ENCODE results near the gene ZNF80.

ZNF80 gene

DNA sequence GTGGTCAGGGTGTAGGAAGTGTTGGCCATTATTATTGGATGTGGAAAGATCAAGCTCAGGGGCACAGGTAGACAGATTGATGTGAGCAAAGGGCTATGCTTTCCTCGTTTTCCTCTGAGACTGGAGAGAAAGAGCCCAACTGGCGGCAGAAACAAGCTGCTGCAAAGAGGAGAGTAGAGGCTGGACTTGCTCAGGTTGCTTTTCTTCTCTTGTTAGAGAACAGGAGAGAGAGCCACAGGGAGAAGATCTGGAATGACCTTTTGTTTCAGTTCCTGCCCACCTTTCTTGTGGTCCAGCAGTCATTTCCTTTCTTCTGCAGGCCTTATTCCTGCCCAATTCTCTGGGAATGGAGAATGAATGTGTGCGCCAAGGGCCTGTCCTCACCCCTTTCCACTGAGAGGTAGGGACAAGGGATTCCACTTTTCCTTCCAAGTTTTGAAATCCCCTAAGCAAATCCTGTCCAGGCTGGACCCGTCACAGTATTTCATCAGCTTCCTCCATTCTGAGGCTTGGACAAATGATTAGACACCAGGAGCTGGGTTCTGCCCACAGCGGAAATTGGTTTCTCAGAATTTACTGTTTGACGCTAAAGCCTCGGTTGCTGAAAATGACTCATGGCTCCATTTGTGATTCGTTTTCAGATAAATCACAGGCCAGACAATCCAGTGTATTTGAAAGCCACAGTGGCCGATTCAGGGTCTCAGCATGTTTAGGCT is 16.1 kb downstream of the ZNF80 start:
- in situ Hi-C loops (cut with HindIII; ENCODE audit: low sequenced_read_pairs) = no loop called here

DNA sequence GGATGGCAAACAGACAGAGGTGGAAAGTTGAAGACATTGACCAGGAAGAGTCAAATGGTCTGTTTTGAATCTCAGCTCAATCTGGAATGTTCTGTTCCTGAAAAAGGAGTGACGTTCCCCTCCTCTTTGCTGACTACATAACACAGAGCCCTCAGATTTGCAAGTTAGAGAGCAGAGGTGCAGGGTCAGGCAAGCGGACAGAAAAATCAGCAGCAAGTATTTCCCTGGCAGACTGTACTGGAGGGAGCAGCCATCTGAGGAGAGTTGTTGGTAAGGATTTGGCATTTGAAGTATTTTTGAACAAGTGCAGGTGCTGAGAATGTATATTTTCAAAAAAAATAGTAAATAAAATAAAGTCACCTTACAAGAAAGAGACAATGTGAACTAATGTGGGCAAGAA is 17.6 kb downstream of the ZNF80 start:
- in situ Hi-C loops (cut with HindIII; ENCODE audit: low sequenced_read_pairs) = no loop called here

- in situ Hi-C loops (cut with HindIII; ENCODE audit: low sequenced_read_pairs) = no loop called here
Observed at GRCh38 chr3:114218578-114219185, 18.7 kb downstream of the ZNF80 start.

- in situ Hi-C loops (cut with HindIII; ENCODE audit: low sequenced_read_pairs) = no loop called here
Observed at GRCh38 chr3:114218006-114218405, 19.4 kb downstream of the ZNF80 start.

DNA sequence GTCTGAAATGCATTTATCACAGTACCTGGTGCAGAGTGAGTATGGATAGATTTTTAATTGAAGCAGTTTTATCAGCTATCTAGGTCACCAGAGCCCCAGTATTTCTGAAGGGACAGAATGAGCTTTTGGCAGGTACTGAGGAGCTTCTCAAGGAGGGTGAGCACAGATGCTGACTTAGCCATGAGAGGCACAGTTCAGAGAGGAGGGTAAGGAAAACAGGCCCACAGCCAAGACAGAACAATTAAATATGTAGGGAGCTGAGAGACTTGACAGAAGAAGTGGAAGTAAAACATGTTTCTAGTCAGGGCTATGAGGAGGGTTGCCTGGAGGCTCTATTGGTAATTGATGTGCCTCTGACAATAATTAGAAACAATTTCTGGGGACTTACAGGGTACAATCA is 20.1 kb downstream of the ZNF80 start:
- in situ Hi-C loops (cut with HindIII; ENCODE audit: low sequenced_read_pairs) = no loop called here

GRCh38 chr3:114216186-114216970 is 21.0 kb downstream of the ZNF80 start:
- in situ Hi-C loops (cut with HindIII; ENCODE audit: low sequenced_read_pairs) = no loop called here

DNA sequence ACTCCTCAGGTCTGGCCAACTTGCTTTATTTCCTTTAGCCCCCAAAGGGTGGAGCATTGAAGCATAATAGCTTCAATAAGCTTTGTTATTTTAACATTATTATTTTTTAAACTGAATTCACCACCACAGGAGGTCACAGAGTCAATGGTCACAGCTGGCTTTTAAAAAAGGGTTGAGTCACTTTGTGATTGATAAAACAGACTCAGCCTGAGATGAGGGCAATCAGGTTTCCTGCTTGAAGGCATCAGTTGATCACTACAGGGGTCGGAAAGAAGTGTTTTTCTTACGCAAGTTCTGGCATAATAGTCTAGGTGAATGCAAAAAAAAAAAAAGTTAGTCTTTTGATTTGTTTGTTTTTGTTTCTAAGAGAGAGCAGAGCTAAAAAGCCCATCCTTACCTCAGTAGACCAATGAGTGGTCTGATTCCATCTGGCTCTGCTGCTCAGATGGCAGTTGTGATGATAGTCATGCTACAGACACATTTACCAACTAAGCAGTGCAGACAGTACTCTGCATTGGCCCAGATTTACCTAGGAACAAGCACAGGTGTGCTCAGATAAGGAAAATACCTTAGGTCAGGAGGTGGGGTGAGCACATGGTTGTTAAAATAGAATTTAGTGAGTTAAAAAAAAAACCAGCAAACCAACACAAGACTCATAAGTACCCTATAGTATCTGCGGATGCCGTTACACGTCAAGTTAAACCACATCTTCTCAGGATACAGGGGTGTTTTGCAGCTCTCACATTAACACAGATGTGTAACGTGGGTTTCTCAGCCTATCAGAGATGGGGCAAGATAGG is 22.6 kb downstream of the ZNF80 start:
- in situ Hi-C loops (cut with HindIII; ENCODE audit: low sequenced_read_pairs) = no loop called here

DNA sequence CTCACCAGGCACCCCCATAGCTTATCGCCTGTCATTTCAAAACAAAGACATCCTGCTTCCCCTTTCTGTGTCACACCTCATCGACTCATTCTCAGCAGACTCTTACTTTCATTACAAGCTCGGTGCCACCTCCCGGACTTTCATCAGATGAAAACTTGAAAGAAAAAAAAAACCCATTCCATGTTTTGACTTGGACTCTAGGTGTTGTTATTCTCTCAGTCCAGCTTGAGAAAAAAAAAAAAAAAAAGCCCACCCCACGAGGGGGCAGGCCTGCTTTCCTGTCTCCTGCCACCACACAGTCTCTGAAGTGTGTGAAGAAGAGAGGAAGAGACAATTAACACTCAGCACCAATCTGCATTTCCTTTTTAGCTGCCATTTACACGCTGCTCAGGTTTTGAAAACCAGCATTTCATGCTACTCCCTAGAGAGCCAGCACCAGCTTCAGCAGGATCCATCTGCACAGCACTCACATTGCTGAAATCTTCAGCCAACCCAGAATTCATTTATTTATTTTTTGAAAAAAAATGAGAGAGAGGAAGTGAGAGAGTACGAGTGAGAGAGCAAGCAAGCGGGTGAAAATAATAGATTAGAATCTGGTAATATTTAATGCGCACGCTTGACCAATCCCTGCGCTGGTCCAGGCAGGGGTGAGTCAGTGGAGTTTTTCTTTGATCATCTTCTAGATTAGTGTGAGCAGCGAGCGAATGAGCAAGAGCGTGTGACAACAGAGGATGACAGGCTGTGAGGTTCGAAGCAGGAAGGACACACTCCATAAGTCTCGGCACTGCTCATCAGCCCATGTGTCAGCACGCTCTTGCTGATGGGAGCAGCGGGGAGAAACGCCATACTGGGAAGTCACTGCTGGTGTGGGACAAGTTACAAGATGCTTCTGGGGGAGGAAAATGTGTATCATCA is 23.5 kb downstream of the ZNF80 start:
- in situ Hi-C loops (cut with HindIII; ENCODE audit: low sequenced_read_pairs) = no loop called here

- in situ Hi-C loops (cut with HindIII; ENCODE audit: low sequenced_read_pairs) = no loop called here
Observed at GRCh38 chr3:114213292-114213626, 24.1 kb downstream of the ZNF80 start.

GRCh38 chr3:114212646-114213045 is 24.7 kb downstream of the ZNF80 start:
- in situ Hi-C loops (cut with HindIII; ENCODE audit: low sequenced_read_pairs) = no loop called here

DNA sequence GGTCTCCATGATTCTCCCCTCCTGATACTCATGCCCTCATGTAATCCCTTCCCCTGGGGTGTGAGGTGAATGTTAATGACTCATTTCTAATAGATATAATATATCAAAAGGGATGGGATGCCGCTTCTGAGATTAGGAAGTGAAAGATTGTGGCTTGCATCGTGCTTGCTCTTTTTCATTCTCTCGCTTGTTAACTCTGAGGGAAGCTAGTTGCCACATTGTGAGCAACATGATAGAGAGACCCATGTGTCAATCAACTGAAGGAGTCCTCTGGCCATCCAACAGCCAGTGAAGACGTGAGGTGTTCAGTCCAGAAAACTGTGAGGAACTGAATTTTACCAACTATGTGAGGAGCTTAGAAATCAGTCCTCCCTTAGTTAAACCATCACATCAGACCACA is 29.6 kb downstream of the ZNF80 start:
- in situ Hi-C loops (cut with HindIII; ENCODE audit: low sequenced_read_pairs) = no loop called here

GRCh38 chr3:114206342-114206741 is 31.0 kb downstream of the ZNF80 start:
- in situ Hi-C loops (cut with HindIII; ENCODE audit: low sequenced_read_pairs) = no loop called here

DNA sequence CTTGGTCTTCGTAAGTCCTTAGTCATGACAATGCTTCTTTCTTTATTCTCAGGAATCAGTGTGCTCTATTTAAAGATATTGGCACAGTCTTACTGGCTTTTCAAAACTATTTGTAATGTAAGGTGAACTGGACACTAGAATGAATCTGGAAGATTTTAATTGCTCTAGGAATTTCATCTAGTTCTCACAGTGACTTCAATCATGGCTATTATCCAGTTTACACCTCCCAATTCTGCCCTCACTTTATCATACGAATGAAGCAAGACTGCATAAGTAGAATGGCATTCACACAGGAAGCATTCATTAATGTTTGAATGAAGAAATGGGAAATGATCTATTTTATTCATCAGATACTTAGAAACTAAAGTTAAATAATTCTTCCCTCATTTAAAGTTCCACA is 31.8 kb downstream of the ZNF80 start:
- in situ Hi-C loops (cut with HindIII; ENCODE audit: low sequenced_read_pairs) = no loop called here

DNA sequence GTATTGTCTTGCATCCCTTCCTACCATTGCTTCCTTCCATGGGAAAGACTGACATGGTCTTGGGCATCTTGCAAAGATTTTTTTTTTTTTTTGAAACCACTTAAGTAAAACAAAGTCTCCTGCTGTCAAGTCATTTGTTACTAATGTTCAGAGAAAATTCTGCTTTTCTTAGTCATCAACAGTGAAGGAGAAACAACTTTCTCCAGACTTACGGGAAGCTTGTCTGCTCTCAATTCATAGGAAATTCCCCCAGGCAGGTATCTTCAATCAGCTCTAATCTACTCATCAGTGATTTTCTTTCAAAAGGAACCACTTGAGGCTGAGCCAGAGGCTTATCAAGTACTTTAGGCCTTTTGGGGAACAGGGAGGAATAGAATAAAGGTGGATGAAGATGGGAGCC is 42.6 kb downstream of the ZNF80 start:
- in situ Hi-C loops (cut with HindIII; ENCODE audit: low sequenced_read_pairs) = no loop called here

GRCh38 chr3:114192136-114192535 is 45.2 kb downstream of the ZNF80 start:
- in situ Hi-C loops (cut with HindIII; ENCODE audit: low sequenced_read_pairs) = no loop called here

- in situ Hi-C loops (cut with HindIII; ENCODE audit: low sequenced_read_pairs) = no loop called here
Observed at GRCh38 chr3:114186501-114186900, 50.9 kb downstream of the ZNF80 start.
